PC-9 (cell line): ENCODE results near the gene FTL.

ENCODE experiments used
- EZH2 ChIP-seq: fragments of 200-600 bp; sonication (generic); IDR thresholded peaks from 2 replicates; pipeline ENCODE4 v1.8.0; 2017; ENCODE audit warnings: antibody characterized with exemption, low read depth
- TF ChIP-seq, protein P1 (sequence below): fragments of 200-600 bp; sonication (generic); conservative IDR thresholded peaks from 2 replicates; pipeline ENCODE4 v1.6.1; 2017; ENCODE audit warnings: mixed run types, antibody characterized with exemption, mild to moderate bottlenecking, moderate library complexity

GRCh38 chr19:49010453-49010852 is 45.3 kb downstream of the FTL start:
- TF ChIP-seq, protein P1, sequence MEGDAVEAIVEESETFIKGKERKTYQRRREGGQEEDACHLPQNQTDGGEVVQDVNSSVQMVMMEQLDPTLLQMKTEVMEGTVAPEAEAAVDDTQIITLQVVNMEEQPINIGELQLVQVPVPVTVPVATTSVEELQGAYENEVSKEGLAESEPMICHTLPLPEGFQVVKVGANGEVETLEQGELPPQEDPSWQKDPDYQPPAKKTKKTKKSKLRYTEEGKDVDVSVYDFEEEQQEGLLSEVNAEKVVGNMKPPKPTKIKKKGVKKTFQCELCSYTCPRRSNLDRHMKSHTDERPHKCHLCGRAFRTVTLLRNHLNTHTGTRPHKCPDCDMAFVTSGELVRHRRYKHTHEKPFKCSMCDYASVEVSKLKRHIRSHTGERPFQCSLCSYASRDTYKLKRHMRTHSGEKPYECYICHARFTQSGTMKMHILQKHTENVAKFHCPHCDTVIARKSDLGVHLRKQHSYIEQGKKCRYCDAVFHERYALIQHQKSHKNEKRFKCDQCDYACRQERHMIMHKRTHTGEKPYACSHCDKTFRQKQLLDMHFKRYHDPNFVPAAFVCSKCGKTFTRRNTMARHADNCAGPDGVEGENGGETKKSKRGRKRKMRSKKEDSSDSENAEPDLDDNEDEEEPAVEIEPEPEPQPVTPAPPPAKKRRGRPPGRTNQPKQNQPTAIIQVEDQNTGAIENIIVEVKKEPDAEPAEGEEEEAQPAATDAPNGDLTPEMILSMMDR: no peak
- no peak for TF ChIP-seq EZH2
